ENCODE measurements around the gene SPSB1.

DNA sequence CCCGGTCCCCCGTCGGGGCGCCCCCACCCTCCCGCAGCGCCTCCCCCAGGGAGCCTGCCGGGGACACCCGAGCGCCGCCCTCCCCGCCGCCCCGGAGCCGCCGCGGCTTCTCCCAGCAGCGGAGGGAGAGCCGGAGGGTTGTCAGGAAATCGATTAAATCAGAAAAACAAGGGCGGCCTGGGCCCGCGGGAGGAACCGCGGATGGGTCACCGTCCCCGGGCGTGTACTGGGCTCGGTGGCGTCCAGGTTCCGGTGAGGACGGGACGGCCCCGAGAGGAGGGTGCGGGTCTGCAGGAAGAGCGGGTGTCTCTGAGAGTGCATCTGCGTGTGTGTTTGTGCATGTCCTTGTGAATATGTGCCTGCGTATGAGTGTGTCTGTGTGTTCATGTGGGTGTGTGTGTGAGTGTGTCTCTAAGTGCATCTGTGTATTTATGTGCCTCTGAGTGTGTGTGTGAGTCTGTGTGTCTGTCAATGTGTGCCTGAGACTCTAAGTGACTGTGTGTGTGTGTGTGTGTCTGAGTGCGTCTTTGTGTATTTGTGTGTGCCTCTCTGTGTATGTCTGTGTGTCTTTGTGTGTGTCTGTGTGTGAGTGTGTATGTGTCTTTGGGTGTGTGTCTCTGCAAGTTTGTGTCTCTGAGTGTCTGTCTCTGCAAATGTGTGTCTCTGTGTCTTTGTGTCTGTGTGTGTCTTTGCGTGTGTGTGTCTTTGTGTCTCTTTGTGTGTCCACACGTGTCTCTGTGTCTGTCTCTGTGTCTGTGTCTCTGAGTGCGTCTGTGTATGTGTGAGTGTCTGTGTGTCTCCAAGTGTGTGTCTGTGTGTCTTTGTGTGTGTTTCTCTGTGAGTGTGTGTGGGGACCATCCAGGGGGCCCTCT is 1.1 kb downstream of the SPSB1 start:
- TF ChIP-seq, protein P1, sequence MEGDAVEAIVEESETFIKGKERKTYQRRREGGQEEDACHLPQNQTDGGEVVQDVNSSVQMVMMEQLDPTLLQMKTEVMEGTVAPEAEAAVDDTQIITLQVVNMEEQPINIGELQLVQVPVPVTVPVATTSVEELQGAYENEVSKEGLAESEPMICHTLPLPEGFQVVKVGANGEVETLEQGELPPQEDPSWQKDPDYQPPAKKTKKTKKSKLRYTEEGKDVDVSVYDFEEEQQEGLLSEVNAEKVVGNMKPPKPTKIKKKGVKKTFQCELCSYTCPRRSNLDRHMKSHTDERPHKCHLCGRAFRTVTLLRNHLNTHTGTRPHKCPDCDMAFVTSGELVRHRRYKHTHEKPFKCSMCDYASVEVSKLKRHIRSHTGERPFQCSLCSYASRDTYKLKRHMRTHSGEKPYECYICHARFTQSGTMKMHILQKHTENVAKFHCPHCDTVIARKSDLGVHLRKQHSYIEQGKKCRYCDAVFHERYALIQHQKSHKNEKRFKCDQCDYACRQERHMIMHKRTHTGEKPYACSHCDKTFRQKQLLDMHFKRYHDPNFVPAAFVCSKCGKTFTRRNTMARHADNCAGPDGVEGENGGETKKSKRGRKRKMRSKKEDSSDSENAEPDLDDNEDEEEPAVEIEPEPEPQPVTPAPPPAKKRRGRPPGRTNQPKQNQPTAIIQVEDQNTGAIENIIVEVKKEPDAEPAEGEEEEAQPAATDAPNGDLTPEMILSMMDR (conservative IDR thresholded peaks at IDR 0.05 in 1 of 2, IDR thresholded peaks at IDR 0.05 in 1 of 2; ENCODE audit: extremely low read depth in 1 of 2, insufficient read depth in 1 of 2, low read depth in 1 of 2, low read length in 2 of 2) = no peak
- no peak for TF ChIP-seq EZH2 (IDR thresholded peaks at IDR 0.05; ENCODE audit: borderline replicate concordance, low read length)

All from mammary epithelial cell (primary cell).